HTERT RPE-1 (cell line): ENCODE data around the gene MTFMT.
"Not testable (repeated sequence)": the region's sequence is repeated elsewhere in the genome, so short reads cannot be mapped to it uniquely, and the experiment has no call there.

Source experiments
- in situ Hi-C: fragments of 300-500 bp; cut with MboI; formaldehyde crosslinking; loops from 4 replicates; pipeline ENCODE4 v1.14.3; 2020; ENCODE audit warnings: low sequenced_read_pairs

Gene MTFMT

DNA sequence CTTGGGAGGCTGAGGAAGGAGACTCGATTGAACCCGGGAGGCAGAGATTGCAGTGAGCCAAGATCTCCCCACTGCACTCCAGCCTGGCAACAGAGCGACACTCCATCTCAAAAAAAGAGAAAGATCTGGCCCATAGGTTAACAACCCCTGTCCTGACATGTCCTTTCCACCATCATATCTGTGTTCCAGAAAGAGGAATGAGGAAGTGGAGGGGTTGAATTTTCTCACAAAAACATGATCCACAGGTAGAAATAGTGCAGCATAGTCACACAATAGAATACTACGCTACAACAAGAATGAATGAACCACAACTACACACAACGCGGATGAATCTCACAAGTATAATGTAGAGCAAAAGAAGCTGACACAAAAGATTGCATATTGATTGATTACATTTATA, 11.0 kb upstream of the MTFMT start:
- in situ Hi-C loops = no loop called here

DNA sequence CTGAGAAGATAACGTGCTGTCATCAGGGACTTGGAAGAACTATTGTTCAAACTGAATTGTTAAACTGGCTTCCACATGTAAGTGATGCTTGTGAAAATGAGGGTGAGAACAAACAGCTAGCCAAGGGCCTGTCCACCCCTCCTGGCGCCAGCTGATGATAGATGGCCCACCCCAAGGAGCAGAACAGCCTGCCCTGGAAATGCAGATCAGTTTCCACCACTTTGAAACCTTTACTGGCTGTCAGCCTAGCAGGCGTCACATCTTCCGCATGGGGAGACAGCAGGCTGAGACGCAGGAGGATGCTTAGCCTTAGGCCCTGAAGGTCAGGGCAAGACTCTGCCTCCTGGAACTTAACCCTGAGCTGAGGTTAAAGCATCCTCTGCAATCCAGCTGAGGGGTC, 9.4 kb upstream of the MTFMT start:
- in situ Hi-C loops = no loop called here

DNA sequence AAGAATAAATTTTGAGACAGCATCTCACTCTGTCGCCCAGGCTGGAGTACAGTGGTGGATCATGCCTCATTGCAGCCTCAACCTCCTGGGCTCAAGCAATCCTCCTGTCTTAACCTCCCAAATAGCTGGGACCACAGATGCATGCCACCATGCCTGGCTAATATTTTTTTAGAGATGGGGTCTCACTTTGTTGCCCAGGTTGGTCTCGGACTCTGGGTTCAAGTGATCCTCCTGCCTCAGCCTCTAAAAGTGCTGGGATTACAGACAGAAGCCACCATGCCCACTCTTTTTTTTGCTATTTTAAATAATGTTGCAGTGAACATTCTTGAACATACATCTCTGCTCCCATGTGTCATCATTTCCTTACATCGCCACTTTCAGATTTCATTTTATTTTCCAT, 9.0 kb upstream of the MTFMT start:
- in situ Hi-C loops = no loop called here

DNA sequence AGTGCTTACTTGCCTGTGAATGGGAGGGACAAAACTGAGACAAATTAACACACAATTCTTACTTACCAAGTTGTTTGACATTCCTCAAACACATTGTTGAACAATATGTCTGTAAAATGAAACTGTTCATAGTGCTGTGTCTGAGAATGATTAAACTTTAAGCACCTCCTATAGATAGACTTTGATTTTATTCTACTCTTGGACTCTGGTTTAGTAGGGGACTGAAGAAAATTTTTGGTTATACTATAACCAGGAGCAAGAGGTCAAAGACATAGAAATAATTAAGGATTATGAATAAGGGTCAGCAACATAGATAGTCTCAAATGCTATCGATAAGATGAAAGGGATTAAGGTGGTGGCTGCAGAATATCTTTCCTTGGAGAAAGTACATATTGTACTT, 7.9 kb upstream of the MTFMT start:
- in situ Hi-C loops = no loop called here

- in situ Hi-C loops = no loop called here
Measured at GRCh38 chr15:65034719-65035118, 5.3 kb upstream of the MTFMT start.

DNA sequence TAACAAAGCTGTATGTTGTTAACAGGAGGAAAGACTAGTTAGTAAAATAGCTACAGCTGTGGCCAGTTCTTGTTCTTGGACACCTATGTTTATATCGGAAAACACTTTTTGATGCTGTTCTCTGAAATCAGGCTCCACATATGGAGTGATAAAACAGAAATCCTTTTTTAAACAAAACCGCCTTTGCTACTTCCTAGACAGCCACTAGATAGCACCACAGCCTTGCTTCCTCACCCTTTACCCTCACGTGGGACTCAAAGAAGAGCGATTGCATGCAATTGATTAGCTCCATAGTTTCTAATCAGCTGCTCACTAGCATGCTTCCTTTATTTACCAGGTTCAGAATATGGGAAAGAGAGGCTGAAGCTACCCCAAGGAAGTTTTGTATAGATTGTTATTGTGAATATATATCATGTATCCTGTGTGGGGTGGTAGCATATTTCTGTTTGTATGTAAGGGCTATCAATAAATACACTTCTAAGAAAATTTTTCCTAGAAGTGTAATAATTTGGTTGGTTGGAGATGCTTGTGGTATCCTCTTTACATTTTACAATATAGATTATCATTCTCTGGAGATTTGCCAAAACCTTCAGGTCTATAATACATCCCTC, 4.3 kb upstream of the MTFMT start:
- in situ Hi-C loops = no loop called here

DNA sequence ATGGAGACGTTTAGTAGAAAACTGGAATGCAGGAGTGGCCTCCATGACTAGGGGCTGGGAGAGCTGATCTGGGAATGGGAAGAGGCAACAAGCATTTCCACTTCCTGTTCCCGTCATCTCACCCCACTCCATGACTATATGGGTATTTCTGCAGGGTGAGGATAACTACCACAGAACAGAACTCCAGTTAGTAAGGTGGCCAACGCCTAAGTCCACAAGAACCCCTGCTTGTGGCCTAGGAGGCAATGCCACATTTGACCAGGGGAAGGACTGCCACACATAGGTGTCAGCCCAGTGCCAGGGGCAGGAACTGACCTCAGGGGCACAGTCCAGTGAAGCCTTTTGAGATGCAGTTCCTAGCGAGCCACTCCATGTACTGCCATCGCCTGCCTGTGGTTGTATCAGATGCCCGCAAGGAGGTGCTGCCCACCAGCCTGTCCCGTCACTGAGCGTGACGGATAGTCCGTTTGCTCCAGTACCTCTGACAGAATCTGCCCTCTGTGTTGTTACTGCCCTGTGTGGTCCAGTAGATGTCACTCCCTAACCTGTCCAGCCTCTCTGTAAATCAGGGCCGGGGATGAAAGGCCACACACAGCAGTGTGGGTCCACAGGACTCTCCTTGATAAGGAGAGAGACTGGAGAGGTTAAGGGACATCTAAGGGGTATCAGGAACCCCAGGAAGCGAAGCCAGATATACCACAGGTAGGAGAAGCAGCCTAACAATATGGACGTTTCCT, 3.5 kb upstream of the MTFMT start:
- in situ Hi-C loops = no loop called here

- in situ Hi-C loops = no loop called here
Measured at GRCh38 chr15:65029736-65030208, 333 bp upstream of the MTFMT start.

DNA sequence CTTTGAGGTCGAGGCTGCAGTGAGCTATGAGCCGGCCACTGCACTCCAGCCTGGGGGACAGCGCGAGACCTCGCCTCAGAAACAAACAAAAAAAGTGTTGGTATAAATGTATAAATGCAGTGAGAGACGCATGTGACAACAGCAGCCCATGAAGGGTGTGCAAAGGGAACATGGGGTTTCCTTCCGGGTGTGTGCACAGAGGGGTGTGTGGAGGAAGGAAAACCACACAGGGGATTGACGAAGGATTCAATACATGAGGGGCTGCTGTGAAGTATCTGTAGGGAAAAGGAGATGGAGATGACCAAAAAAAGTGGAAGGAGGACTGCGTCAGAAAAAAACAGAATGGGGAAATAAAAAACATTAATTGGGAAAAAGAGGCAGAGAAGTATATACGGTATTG, 1.1 kb downstream of the MTFMT start:
- in situ Hi-C loops = no loop called here

- in situ Hi-C loops = no loop called here
Measured at GRCh38 chr15:65027593-65027992, 1.8 kb downstream of the MTFMT start.

GRCh38 chr15:65026756-65027155, 2.7 kb downstream of the MTFMT start:
- in situ Hi-C loops = no loop called here

DNA sequence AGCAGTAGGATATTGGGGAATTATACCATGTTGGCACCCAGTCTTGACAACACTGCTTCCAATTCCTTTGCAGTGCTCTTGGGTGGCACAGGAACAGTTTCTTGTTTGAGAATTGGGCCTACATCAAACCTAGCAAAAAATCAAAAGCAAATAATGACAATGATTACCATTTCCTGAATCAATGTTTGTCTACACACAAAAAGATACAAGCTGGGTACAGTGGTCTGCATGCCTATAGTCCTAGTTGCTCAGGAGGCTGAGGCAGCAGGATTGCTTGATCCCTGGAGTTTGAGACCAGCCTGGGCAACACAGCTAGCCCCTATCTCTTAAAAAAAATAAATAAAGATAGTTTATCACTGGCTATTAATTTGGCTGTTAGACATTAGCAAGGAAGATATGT, 8.0 kb downstream of the MTFMT start:
- in situ Hi-C loops = no loop called here

GRCh38 chr15:65020419-65020818, 9.0 kb downstream of the MTFMT start:
- in situ Hi-C loops = no loop called here

- in situ Hi-C loops = not testable (repeated sequence)
Measured at GRCh38 chr15:65011198-65011597, 18.2 kb downstream of the MTFMT start.

- in situ Hi-C loops = no loop called here
Measured at GRCh38 chr15:65008983-65009382, 20.5 kb downstream of the MTFMT start.

- in situ Hi-C loops = no loop called here
Measured at GRCh38 chr15:65006876-65007275, 22.6 kb downstream of the MTFMT start.

- in situ Hi-C loops = no loop called here
Measured at GRCh38 chr15:65004993-65005392, 24.4 kb downstream of the MTFMT start.

GRCh38 chr15:64997745-64998375, 31.6 kb downstream of the MTFMT start:
- in situ Hi-C loops = no loop called here

GRCh38 chr15:64997066-64997465, 32.4 kb downstream of the MTFMT start:
- in situ Hi-C loops = no loop called here

DNA sequence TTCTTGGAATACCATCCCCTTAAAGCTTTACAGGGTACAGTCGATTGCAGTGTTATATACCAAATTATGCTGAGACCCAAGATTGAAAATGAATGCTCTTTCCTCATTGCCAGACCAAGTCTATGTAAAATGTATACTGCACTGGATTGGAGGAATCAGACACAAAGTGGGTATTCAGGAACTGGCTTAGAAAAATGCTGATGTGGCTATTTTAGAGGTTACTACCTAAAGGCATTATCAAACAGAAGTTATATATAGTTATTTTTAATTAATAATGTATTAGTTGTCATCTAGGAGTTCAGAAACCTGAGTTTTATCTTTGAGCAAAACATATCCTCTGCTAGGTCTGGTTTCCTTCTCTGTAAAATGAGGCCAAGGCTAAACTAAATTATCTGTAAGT, 36.1 kb downstream of the MTFMT start:
- in situ Hi-C loops = no loop called here

- in situ Hi-C loops = no loop called here
Measured at GRCh38 chr15:64991536-64992135, 37.8 kb downstream of the MTFMT start.

GRCh38 chr15:64990168-64990470, 39.3 kb downstream of the MTFMT start:
- in situ Hi-C loops = no loop called here
